AG04450 (cell line): Measurements from ENCODE around the gene C10orf90. TPM values are rescaled to one million over a fixed set of nuclear protein-coding genes. Genes with fewer than 3 reads are reported as not detected.

Experiments
- CTCF ChIA-PET: fragments of 300-600, 350-600 bp; formaldehyde crosslinking; extraction: SDS; loops from one replicate; lab custom pipeline; 2022; ENCODE audit warnings: antibody characterized with exemption, inconsistent platforms; lab: Charles Lee
- POLR2A ChIA-PET: fragments of 350-600 bp; formaldehyde crosslinking; extraction: SDS; loops from one replicate; lab custom pipeline; 2021; ENCODE audit warnings: antibody characterized with exemption, inconsistent platforms; lab: Yijun Ruan, JAX
- DNase-seq: peaks from one replicate; pipeline ENCODE4 v3.0.0-alpha.2; 2011; ENCODE audit warnings: low read depth, low spot score
- H3K27ac ChIP-seq: one replicate; pipeline ENCODE4 v1.5.1; 2012; ENCODE audit warnings: low read depth, low read length, control low read depth
- H3K27me3 ChIP-seq: one replicate; pipeline ENCODE4 v1.6.0; 2012; ENCODE audit warnings: low read length; ENCODE audit not compliant: control insufficient read depth, insufficient read depth
- H3K4me3 ChIP-seq: 2 replicates; pipeline ENCODE4 v1.5.1; 2011; ENCODE audit warnings: mild to moderate bottlenecking, low read depth, low read length, control low read depth
- H3K9me3 ChIP-seq: 2 replicates; pipeline ENCODE4 v1.5.1; 2012; ENCODE audit warnings: low read length; ENCODE audit not compliant: control insufficient read depth, insufficient read depth
- polyA plus RNA-seq: library from polyadenylated mRNA; depleted of rRNA; stranded (reverse); fragments of >200 nt; gene quantifications from 2 replicates; pipeline ENCODE4 v1.2.3, GENCODE V29; 2011
- TF ChIP-seq, protein P1 (sequence below): IDR thresholded peaks from 2 replicates; pipeline ENCODE4 v1.5.1; 2011; ENCODE audit warnings: low read depth, low read length, control low read depth, inconsistent platforms

C10orf90 gene
- polyA plus RNA-seq, 1 experiment, result 0.10 TPM

DNA sequence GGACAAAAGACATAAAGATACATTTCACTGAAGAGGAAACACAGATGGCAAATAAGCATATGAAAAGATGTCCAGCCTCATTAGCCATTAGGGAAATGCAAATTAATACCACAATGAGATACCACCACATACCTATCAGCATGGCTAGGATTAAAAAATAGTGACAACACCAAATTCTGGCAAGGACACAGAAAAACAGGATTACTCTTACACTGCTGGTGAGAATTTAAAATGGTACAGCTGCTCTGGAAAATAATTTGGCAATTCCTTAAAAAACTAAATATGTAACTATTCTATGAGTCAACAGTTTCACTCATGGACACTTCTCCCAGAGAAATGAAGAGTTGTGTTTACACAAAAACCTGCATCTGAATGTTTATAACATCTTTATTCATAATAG, 121.1 kb downstream of the C10orf90 start:
- POLR2A ChIA-PET, result no interaction called here

DNA sequence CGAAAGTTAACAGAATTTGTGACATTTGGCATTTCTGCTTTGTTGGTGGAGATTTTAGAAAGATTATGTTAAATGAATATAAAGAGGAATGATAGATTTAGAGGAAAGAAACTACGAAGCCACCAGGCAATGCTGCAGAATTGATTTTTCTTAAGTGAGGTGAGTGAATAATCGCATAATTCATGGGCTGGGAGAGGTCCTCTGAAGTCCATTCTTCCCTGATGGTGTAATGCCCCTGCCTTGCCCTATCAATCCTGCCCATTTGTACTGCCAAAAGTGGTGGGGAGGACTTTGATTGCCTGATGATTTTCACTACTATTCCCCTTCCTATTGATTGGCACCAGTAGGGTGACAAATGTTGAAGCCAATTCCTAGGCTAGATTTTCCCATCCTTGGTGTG, 125.9 kb downstream of the C10orf90 start:
- no peak for DNase-seq
- CTCF ChIA-PET, result no interaction called here
- Histone ChIP-seq H3K27me3 (peaks cover 10% of the 10 kb centered on the region), H3K4me3 (no peak overlapping the region), H3K9me3 (no peaks in the 10 kb centered on the region), H3K27ac (no peak overlapping the region)
- POLR2A ChIA-PET, result no interaction called here
- TF ChIP-seq, protein P1, sequence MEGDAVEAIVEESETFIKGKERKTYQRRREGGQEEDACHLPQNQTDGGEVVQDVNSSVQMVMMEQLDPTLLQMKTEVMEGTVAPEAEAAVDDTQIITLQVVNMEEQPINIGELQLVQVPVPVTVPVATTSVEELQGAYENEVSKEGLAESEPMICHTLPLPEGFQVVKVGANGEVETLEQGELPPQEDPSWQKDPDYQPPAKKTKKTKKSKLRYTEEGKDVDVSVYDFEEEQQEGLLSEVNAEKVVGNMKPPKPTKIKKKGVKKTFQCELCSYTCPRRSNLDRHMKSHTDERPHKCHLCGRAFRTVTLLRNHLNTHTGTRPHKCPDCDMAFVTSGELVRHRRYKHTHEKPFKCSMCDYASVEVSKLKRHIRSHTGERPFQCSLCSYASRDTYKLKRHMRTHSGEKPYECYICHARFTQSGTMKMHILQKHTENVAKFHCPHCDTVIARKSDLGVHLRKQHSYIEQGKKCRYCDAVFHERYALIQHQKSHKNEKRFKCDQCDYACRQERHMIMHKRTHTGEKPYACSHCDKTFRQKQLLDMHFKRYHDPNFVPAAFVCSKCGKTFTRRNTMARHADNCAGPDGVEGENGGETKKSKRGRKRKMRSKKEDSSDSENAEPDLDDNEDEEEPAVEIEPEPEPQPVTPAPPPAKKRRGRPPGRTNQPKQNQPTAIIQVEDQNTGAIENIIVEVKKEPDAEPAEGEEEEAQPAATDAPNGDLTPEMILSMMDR, result no peak

More for the DNA sequence above, 121.1 kb downstream of the C10orf90 start:
- TF ChIP-seq, protein P1, result no peak
- Histone ChIP-seq H3K9me3 (no peaks in the 10 kb centered on the region), H3K27me3 (peaks cover 11% of the 10 kb centered on the region), H3K27ac (no peak overlapping the region), H3K4me3 (no peak overlapping the region)
- CTCF ChIA-PET, result no interaction called here
- DNase-seq, result no peak

DNA sequence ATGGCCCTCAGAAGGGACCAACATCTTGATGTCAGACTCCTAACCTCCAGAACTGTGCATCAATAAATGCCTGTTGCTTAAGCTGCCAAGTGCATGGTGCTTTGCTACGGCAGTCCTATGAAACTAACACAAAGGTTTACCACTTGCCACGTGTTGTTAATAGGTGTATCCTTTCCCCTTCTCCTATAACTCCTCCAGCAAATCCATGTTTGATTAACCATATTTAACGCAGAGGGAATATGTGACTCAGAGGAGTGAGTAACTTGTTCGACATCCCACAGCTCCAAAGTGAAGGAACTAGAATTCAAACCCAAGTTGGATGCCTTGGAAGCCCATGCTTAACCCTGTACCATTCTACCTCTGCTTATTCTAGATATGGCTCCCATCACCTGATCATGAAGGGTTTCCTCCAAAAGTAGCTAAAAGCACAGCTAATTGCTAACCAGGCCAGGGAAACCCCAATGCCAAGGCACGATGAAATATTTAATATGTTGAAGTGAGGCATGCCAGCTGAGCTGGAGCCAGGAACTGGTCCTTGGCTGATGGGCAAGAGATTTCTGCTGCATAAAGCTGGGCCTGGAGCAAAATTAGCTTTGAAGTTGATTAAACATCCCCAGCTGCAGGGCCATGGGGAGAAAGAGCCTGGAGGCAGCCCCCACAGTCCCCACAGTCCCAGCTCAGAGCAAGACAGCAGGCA, 131.9 kb downstream of the C10orf90 start:
- Histone ChIP-seq H3K4me3 (no peak overlapping the region), H3K9me3 (no peaks in the 10 kb centered on the region), H3K27ac (no peak overlapping the region), H3K27me3 (peaks cover 6% of the 10 kb centered on the region)
- TF ChIP-seq, protein P1, result no peak
- CTCF ChIA-PET, result no interaction called here
- POLR2A ChIA-PET, result no interaction called here
- DNase-seq, result no peak

DNA sequence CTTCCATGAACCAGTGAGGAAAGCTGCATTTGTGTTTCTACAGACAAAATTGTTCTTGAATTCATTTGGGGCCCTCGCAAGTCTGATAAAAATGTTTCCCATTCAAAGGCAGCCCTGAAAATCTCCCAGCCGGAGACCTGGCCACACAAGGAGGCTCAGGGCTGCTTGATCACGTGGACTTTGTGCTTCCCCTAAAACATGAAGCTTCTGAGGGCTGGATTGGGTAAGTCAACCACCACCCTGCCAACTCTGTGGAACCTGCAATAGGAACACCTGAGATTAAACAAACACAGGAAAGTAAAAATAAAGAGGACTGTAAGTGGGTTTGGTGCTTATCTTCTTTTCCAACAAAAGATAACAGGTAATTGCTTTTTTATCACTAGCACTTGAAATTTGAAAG, 133.8 kb downstream of the C10orf90 start:
- CTCF ChIA-PET, result no interaction called here
- H3K9me3 ChIP-seq, result no peaks in the 10 kb centered on the region
- POLR2A ChIA-PET, result no interaction called here
- H3K4me3 ChIP-seq, result no peak overlapping the region
- peaks cover 6% of the 10 kb centered on the region for H3K27me3 ChIP-seq
- no peak overlapping the region for H3K27ac ChIP-seq
- TF ChIP-seq, protein P1, result no peak
- no peak for DNase-seq

DNA sequence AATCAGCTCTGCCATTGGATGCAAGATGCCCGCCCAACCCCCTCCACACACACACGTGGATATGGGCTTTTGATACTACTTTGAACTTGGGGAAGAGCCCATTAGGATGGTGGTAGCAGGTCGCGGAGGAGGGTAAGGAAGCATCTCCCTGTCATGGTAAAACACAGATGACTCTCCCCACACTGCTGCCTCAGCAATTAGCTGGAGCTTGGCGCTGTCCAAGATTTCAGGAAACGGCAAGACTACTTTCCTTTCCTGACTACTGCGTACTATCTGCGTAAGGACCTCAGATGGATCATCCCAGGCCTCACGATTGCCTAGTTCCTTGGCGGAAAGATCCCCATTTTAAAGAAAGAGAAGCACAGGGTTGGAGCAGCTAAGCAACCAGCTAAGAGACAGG, 134.3 kb downstream of the C10orf90 start:
- TF ChIP-seq, protein P1, result no peak
- Histone ChIP-seq H3K27ac (no peak overlapping the region), H3K9me3 (no peaks in the 10 kb centered on the region), H3K4me3 (no peak overlapping the region), H3K27me3 (peaks cover 6% of the 10 kb centered on the region)
- ChIA-PET POLR2A (no interaction called here), CTCF (interaction anchor here (0.6 kb wide), 1 partner anchor 601 kb away, joined by 8 read pairs; no protein-coding TSS in a partner anchor)
- no peak for DNase-seq
